Measurements from ENCODE around the gene HECW1.

- TF ChIP-seq CTCF (IDR thresholded peaks at IDR 0.05): no peak
- no peak for TF ChIP-seq TCF7L2 (IDR thresholded peaks at IDR 0.05; ENCODE audit: low read depth, low read length)
- no peak for TF ChIP-seq SIN3A (IDR thresholded peaks at IDR 0.05; ENCODE audit: borderline replicate concordance, insufficient read depth, low read depth, low read length)
- no peak for TF ChIP-seq POLR2AphosphoS5 (IDR thresholded peaks at IDR 0.05; ENCODE audit: low read depth, low read length)
- TF ChIP-seq, protein P1, sequence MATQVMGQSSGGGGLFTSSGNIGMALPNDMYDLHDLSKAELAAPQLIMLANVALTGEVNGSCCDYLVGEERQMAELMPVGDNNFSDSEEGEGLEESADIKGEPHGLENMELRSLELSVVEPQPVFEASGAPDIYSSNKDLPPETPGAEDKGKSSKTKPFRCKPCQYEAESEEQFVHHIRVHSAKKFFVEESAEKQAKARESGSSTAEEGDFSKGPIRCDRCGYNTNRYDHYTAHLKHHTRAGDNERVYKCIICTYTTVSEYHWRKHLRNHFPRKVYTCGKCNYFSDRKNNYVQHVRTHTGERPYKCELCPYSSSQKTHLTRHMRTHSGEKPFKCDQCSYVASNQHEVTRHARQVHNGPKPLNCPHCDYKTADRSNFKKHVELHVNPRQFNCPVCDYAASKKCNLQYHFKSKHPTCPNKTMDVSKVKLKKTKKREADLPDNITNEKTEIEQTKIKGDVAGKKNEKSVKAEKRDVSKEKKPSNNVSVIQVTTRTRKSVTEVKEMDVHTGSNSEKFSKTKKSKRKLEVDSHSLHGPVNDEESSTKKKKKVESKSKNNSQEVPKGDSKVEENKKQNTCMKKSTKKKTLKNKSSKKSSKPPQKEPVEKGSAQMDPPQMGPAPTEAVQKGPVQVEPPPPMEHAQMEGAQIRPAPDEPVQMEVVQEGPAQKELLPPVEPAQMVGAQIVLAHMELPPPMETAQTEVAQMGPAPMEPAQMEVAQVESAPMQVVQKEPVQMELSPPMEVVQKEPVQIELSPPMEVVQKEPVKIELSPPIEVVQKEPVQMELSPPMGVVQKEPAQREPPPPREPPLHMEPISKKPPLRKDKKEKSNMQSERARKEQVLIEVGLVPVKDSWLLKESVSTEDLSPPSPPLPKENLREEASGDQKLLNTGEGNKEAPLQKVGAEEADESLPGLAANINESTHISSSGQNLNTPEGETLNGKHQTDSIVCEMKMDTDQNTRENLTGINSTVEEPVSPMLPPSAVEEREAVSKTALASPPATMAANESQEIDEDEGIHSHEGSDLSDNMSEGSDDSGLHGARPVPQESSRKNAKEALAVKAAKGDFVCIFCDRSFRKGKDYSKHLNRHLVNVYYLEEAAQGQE (IDR thresholded peaks at IDR 0.05; ENCODE audit: insufficient read depth in 1 of 2, low read depth in 2 of 2, low read length in 1 of 2): no peak
These were observed 91.6 kb downstream of the HECW1 start for GRCh38 chr7:43204081-43204480.
